OCI-M2 (cell line): ENCODE data around the gene CCDC92B.
A peak's percentile ranks its signal among the peaks of the same experiment; 100 is the strongest.

Experiments
- DNase-seq: peaks from one replicate; lab custom pipeline; 2025; ENCODE audit not compliant: unreplicated experiment; lab: John Stamatoyannopoulos, UW

Gene CCDC92B

GRCh38 chr17:2779545-2779944 is 30.1 kb upstream of the CCDC92B start:
- DNase-seq, result no peak

DNA sequence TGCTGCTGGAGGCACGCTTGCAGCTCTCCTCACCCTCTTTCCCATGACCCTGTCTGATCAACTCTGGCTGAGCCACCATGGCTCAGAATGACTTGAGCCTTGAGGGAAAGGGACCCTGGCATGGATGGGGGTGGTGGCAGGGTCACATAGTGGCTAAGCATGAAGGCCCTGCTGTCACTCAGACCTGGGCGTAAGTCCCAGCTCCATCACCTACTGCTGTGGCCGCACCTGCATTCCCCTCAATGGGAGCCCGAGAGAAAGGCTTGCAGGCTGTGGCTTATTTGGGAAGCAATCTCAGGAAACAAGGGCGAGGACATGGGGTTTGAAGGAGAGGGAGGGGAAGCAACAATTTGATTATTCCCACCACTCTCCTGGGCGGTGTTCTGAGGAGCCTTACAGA is 29.0 kb upstream of the CCDC92B start:
- no peak for DNase-seq

DNA sequence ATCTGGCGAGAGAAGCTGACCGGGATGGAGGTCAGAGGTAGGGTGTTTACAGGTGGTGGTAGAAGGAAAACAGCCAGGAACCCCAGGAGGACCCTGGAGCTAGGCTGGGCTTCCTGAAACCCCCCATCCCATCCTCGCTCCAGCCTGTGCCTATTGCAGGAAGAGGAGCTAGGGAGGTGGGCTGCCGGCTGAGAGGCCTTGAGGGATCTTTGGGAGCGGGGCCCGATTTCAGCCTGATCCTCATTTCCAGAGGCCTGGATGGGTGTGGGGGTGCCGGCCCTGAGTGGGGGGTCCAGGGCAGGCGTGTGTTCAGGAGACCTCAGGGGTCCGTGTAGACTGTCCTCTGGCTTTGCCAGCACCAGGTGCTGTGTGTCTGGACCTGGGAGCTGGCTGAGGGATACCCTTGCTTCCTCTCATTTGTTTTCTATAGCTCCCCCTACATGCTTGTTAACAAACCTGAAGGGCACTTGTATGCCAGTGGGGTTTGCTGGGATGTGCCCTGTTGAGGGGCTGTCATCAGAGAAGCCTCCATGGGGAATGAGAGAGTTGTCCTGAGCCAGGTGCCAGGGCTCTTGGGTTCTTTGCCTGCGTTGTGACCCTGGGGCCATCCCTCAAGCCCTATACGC is 27.9 kb upstream of the CCDC92B start:
- no peak for DNase-seq

DNA sequence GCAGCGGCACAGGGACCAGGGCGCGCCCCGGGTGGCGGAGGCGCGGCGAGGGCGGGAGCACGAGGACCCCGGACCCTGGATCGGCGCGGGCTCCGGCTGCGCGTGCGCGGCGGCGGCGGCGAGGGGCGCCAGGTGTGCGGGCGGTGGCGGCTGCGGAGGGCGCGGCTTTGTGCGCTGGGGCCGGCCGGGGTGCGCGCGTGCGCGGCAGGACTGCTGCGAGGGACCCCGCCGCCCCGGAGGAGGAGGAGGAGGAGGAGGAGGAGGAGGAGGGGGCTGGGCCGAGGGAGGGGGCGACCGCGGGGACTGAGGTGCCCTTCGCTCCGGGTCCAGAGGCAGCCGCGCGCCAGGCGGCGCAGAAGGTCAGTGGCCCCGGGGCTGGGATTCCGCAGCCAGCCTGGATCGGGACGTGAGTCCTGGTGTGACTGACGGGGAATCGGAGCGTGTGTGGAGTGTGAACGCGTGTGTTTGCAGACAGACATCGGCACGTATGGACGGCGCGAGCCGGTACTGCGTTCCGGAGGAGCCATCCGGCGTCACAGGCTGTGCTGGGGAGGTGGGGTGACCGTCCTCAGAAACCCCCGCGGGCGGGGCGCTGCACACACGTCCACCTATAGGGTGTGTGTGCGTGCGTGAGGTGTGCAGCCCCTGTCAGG is 27.3 kb upstream of the CCDC92B start:
- DNase-seq, result no peak

GRCh38 chr17:2775206-2775605 is 25.8 kb upstream of the CCDC92B start:
- DNase-seq, result no peak

GRCh38 chr17:2770129-2770528 is 20.7 kb upstream of the CCDC92B start:
- DNase-seq, result no peak

DNA sequence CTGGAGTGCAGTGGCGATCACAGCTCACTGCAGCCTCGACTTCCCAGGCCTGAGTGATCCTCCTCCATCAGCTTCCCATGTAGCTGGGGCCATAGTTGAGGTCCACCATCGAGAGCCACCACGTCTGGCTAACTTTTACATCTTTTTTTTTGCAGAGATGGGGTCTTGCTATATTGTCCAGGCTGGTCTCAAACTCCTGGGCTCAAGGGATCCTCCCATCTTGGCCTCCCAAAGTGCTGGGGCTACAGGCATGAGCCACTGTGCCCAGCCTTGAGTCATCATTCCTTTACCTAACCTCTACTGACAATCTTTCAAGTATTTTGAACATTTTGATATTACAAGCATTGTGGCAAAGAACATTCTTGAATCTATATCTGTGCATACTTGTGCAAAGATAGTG is 9.4 kb upstream of the CCDC92B start:
- no peak for DNase-seq

GRCh38 chr17:2755891-2756724 is 6.7 kb upstream of the CCDC92B start:
- DNase-seq, result no peak

DNA sequence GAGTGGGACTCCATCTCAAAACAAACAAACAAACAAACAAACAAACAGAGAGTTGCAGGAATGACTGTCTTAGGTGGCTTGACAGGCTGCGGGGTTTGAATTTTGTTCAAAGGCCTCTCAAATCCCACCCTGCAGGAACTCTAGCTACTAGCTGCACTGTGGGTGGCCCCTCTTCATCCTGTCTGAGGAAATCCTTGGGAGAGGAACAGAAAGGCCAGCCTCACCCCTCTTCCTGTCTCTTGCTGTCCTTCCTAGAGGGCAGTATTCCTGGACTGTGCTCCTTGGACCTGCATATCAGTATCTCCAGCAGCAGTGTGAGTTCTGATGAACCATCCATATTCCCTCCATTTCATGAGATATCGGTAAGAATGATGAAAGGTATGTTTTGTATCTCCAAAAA is 2.0 kb upstream of the CCDC92B start:
- DNase-seq, result no peak

DNA sequence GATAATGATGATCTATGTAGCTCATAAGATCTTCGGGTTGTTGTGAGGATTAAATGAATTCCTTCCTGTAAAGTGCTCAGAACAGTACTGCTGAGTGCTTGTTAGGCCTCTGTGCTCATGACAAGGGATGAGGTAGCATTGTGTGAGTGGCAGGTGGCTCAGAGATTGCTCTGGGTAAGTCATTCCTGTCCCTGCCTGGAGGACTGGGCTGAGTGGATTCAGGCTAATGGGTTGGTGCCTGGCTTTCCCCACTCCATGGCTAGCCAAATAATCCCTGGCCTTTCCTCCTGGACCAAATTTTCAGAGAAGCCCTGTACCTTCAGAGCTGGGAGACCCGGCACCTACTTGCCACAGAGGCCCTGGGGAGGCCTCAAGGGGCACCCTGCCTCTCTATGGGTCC is 1.3 kb upstream of the CCDC92B start:
- DNase-seq, result no peak

- DNase-seq, result peak; percentile 10
These were observed 331 bp upstream of the CCDC92B start for GRCh38 chr17:2749784-2750181.

- DNase-seq, result no peak
These were observed 4.0 kb downstream of the CCDC92B start for GRCh38 chr17:2745317-2746037.

GRCh38 chr17:2737693-2738092 is 11.8 kb downstream of the CCDC92B start:
- no peak for DNase-seq

DNA sequence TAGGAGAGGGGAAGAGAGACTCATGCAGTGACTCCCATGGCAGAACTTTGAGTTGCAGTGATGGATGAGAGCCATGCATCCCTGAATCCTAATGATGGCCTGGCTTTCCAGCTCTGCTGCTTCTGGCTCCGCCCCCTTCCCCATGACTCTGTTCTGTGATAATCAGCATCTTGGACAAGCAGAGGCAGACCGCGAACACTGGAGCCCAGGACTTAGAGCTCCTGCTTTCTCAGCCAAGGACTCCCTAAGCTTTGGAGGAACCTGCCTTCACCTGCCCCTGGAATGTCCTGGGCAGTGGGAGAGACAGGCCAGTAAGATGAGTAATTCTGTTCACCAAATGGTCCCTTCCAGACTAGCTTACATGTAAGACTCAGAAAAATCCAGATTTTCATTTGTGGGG is 12.5 kb downstream of the CCDC92B start:
- no peak for DNase-seq

DNA sequence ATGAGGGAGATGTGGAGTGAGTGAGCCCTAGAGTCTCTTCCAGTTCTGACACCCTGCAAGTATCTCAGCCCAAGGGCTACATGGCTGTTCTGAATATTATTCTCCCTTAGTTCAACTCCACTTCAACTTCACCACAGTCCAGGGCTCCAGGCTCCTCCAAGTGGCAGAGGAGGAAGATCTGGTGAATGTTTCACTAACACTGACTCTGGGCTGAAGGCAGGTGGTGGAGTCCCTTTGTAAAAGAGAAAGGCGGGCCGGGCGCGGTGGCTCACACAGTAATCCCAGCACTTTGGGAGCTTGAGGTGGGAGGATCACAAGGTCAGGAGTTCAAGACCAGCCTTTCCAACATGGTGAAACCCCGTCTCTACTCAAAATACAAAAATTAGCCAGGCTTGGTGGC is 13.6 kb downstream of the CCDC92B start:
- no peak for DNase-seq

DNA sequence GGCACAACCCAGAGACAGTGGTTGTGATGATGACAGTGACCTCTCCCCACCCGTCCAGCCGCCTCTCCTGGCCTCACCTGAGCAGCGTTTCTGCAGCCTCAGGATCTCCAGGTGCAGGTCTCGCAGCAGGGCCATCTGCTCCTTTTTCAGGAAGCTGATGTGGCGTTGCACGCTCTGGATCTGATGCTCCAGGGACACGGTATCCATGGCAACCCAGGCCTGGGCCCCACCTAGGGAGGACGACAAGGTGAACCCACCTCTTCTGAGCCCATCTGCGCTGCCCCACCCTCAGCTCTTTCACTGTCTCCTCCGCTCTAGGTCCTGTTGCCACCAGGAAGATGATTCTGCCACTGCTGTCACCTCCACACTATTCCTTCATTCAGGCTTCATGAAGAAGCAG is 14.5 kb downstream of the CCDC92B start:
- no peak for DNase-seq

DNA sequence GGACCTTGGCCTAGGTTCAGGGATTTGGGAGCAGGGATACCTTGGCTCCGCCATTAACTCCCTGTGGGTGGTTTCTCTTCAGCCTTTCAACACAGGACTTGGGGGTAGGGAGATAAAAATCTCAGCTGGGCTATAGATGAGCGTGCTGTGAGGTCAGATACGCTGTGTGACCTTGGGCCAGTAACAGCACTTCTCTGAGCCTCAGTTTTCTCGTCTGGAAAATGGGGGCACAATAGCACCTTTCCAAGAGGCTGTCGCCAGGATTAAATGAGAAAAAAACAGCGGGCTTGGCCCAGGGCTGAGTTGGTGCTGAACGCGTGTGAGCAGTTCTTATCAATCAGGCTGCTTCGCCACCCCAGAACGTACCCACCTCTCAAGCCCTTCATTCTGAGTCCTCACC is 17.6 kb downstream of the CCDC92B start:
- no peak for DNase-seq

DNA sequence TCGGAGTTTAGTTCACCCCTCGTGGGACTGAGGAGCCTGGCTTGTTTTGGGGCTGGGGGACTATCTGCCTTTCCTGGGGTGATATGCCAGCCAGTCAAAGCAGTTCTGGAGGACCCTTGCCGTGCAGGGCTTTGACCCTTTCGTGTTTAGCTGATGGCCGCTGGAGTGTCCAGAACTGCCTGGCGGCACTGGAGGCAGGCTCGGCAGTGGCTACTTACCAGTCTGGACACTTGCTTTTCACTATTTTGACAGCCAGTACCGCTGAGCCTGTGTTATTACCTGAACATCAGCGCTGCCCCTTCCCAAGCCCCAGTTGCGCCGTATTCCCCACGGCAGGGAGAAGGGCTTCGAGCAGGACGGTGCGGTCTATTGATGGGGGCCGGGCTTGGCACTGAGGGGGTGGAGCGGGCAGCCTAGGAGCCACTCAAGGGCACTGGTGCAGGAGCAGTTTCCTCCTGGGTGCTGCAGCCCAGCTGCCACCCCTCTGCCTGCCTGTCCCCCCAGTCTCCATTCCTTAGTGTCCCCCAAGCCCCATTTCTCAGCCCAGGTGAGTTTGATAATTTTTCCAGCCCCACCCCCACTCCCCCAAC is 18.6 kb downstream of the CCDC92B start:
- DNase-seq, result no peak

GRCh38 chr17:2724784-2725164 is 24.7 kb downstream of the CCDC92B start:
- DNase-seq, result no peak

- no peak for DNase-seq
These were observed 25.3 kb downstream of the CCDC92B start for GRCh38 chr17:2723997-2724783.
